Measurements from ENCODE around the gene ANKRD11. TPM values are rescaled to one million over a fixed set of nuclear protein-coding genes. Genes with fewer than 3 reads are reported as not detected.

ANKRD11 gene
- total and polyA plus RNA-seq, 2 donors (not counting 3 experiments of a cell fraction or from before 2014, with no cell fraction given): 55.8 to 191 TPM

DNA sequence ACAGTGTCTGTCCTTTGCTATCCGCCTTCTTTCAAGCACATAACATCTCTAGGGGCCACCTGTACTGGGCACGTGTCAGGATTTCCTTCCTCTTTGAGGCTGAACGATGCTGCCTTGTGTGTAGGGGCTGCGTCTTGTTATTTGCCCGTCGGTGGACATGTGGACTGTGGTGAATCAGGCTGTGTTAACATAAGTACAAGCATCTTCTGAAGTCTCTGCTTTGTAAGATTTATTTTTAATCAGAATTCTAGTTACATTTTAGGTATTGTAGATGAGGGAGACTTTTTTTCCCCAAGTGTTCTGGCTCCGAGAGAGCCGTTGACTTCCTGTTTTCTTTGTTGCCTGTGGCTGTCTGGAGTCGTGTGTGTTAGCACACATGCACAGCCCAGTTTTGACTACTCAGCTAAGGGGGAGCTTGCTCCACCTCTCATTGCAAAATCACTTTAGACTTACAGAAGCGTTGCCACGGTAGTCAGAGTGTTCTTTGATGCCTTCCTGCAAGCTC is 43.9 kb upstream of the ANKRD11 start:
- FAIRE-seq (peak; percentile 73), DNase-seq (ENCODE audit: low read depth, low spot score) (peak; percentile 63)
- Histone ChIP-seq H3K27me3 (ENCODE audit: control insufficient read depth in 2 of 2, insufficient read depth in 2 of 2, low read length in 2 of 2) (no peaks in the 10 kb centered on the region), H3K9me1 (replicated peaks; ENCODE audit: control insufficient read depth, extremely low read depth, insufficient read depth, low read length) (no peaks in the 10 kb centered on the region), H3K27ac (ENCODE audit: insufficient read depth, low read depth, low read length) (no peak overlapping the region), H3K36me3 (ENCODE audit: control insufficient read depth in 2 of 2, extremely low read depth in 1 of 2, insufficient read depth in 2 of 2, low read length in 2 of 2) (peaks cover 0 to 43% of the 10 kb centered on the region in 2 experiments), H3K9ac (replicated peaks; ENCODE audit: extremely low read depth, insufficient read depth, low read length) (no peak overlapping the region), H3K4me1 (ENCODE audit: control insufficient read depth, extremely low read depth, insufficient read depth, low read length) (peaks cover 17% of the 10 kb centered on the region), H3K4me2 (ENCODE audit: insufficient read depth, low read length) (no peak overlapping the region), H3K79me2 (ENCODE audit: control insufficient read depth, insufficient read depth, low read length) (peaks cover 7% of the 10 kb centered on the region), H3K9me3 (replicated peaks; ENCODE audit: control insufficient read depth, insufficient read depth, low read length) (no peaks in the 10 kb centered on the region), H2AFZ (ENCODE audit: low read depth, low read length) (no peak overlapping the region), H3K4me3 (replicated peaks in 1 of 3; ENCODE audit: insufficient read depth in 1 of 3, low read depth in 1 of 3, low read length in 3 of 3) (no peak overlapping the region), H4K20me1 (replicated peaks; ENCODE audit: control insufficient read depth, extremely low read depth, insufficient read depth, low read length) (no peaks in the 10 kb centered on the region)
- ChIA-PET POLR2A (interaction anchor here (0.7 kb wide), 1 partner anchor 22 kb away, joined by 3 read pairs; no protein-coding TSS in a partner anchor), CTCF (interaction anchor here (1.5 kb wide), 2 partner anchors 16 to 23 kb away, joined by 3 to 5 read pairs; no protein-coding TSS in a partner anchor)
- dilution Hi-C loops (cut with MboI; ENCODE audit: extremely low pct_ligation_motif_present, low sequenced_read_pairs) (no loop called here), intact Hi-C loops (cut with micrococcal nuclease) (loop anchor here (2.0 kb wide), 1 partner anchor 22 kb away; no protein-coding TSS in a partner anchor)
- TF ChIP-seq CTCF (IDR thresholded peaks at IDR 0.05; ENCODE audit: extremely low read depth in 1 of 2, insufficient read depth in 1 of 2, low read depth in 1 of 2, low read length in 2 of 2) (no peak), FOS (IDR thresholded peaks at IDR 0.05; ENCODE audit: borderline replicate concordance, insufficient read depth, low read length) (no peak), EZH2 (IDR thresholded peaks at IDR 0.05; ENCODE audit: borderline replicate concordance, low read depth, low read length, severe bottlenecking) (no peak), MYC (IDR thresholded peaks at IDR 0.05; ENCODE audit: low read depth, low read length) (no peak), POLR2A (IDR thresholded peaks at IDR 0.05; ENCODE audit: low read depth, low read length) (no peak), GATA2 (IDR thresholded peaks at IDR 0.05; ENCODE audit: insufficient read depth, insufficient read length, low read depth, low read length) (no peak)
- TF ChIP-seq, protein P1, sequence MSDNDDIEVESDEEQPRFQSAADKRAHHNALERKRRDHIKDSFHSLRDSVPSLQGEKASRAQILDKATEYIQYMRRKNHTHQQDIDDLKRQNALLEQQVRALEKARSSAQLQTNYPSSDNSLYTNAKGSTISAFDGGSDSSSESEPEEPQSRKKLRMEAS (IDR thresholded peaks at IDR 0.05; ENCODE audit: insufficient read depth, insufficient read length): peak; percentile 60
- no TSS peak for BruUV-seq (replicated peaks)
